OCI-M2 (cell line): ENCODE results near the gene ENPP1.
"Not testable (repeated sequence)": the region's sequence is repeated elsewhere in the genome, so short reads cannot be mapped to it uniquely, and the experiment has no call there.

Source experiments
- DNase-seq: peaks from one replicate; lab custom pipeline; 2025; ENCODE audit not compliant: unreplicated experiment; lab: John Stamatoyannopoulos, UW

ENPP1 gene

GRCh38 chr6:131828080-131828479, 20.3 kb downstream of the ENPP1 start:
- no peak for DNase-seq

DNA sequence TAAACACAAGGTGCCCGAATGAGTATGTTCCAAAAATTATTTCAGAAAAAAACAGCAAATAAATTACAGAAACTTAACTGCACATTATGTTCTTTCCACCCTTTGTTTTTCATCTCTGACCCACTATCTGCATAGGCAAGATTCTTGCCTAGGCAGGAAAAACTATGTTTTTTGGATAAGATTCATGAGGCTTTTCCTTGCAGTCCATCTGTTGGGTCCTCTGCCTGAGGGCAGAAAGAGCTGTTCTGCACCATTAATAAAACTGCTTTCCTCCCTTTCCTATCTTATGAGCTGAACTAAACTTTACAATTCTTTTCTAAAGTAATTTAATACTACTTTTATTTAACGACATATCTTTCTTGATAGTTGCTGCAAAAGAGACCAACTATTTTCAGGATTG, 21.1 kb downstream of the ENPP1 start:
- no peak for DNase-seq

GRCh38 chr6:131831392-131831791, 23.6 kb downstream of the ENPP1 start:
- DNase-seq: no peak

DNA sequence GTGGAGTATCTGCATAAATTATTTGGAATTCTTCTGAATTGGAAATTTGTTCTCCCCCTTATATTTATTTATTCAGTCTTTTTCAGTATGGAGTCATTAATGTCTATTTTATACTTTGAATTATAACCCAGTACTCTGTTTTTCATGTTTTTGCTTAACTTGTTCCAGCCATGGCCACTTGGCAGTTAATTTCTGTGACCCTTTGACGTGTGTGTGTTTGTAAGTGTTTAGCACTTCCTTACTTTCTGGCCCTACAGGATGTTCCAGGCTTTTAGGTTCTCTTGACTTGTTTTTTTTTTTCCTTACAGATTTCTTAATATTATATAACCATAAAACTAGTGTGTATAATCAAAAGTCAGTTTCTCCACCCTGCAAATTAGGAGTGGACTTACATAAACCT, 24.1 kb downstream of the ENPP1 start:
- DNase-seq: no peak

DNA sequence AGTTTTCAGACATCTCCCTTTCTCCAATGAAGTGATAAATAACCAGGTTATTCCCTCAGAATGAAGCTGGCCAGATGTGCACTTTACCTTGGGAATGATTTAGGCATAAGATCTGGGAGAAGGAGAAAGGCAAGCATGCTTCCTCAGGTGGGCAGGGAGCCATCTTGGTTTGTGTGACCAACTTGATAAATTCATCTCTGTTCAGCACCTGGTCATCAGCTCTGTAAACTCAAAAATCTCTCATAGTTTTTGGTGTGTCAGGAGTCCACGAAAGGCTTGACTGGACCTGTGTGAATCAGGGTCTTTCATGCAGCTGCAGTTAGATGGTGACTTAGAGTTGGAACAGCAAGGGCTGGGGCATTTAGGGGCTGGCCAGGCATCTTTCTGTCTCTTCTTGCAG, 24.5 kb downstream of the ENPP1 start:
- DNase-seq: no peak

DNA sequence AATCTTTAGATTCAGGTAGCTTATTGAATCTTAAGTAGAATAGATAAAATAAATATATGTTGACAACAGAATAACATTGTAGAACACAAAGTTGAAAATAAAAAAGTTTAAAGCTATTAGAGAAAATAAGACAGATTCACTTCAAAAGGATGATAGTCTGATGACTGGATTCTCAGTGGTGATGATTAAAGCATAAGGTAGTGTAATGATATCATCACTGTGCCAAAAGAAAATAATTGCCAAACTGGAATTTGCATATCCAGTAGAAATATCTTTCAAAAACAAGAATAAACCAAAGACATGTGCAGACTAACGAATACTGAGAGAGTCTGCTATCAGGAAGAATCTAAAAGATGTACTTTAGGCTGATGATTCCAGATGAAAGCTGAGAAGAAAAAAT, 30.2 kb downstream of the ENPP1 start:
- no peak for DNase-seq

DNA sequence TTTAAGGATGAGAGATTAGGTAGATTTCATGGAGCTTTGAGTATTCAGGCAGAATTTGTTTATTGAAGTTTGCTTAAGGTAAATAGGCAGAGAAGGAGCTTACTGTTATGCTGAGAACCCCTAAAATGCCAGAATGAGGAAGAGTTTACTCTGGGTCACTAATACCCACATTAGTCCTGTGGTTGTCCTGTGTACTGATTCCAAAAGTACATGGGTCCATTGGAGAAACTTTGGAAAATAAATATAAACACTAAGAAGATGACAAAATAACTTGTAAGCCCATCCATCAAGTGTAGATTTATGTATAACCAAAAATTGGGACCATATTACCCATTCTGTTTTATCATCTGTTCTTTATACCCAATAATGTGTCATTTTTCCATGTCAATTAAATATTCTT, 31.6 kb downstream of the ENPP1 start:
- DNase-seq: no peak

- no peak for DNase-seq
These were observed 32.6 kb downstream of the ENPP1 start for GRCh38 chr6:131840441-131840840.

GRCh38 chr6:131840936-131841583, 33.2 kb downstream of the ENPP1 start:
- DNase-seq: no peak

GRCh38 chr6:131843768-131844167, 35.9 kb downstream of the ENPP1 start:
- DNase-seq: no peak

DNA sequence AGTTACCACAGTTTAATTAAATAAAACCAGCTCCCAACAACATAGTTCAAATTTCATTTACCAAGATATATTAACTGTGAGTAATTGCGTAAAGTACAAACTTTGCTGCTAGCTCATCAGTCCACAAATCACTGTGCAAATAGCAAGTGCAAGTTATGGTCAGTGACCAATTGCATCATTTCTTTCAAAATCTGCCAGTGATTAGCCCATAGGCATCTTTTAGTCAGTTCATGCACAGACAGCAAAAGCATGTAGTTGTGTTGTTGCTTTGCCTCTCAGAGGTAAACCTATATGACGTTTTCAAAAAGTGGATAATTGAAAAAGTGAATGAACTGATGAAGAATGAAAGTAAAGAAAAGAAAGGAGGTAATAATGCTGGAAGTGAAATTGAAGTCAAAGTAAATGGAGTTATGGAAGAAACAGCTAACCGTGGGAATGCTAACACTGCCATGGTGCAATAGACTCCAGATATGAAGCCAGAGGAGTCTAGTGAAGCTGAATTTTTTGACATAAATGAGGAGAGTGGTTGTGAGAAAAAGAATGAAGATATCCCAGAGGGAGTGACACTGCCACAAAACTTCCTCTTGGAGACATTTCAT, 36.5 kb downstream of the ENPP1 start:
- DNase-seq: no peak

DNA sequence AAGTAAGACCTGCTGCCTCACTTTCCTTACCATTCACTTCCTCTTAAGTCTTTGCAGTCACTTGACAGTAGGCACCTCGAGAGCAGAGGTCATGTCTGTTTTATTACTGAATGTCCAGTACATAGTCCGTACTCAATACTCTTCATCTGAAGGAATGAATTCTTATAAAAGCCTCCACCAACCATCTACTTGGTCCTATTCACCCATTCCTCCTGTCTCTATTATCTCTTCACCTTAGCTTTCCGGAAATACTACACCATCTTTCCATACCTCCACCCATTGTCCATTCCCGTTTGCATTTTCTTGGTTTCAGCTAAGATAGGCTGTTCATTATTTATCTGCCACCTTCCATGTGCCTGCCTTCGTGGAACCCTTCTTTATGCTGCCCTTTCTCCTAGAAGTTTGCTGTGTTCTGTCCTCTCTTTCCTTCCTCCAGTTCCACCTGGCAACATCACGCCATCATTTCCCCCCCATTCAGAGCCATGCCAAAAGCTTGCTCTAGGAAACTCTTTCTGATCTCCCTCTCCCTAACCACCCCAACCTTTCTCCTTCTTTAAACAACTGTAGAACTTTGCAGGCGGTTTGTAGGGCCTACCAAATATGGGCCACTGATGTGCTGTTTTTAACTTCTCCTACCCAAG, 38.3 kb downstream of the ENPP1 start:
- no peak for DNase-seq

- no peak for DNase-seq
These were observed 39.1 kb downstream of the ENPP1 start for GRCh38 chr6:131846905-131847304.

DNA sequence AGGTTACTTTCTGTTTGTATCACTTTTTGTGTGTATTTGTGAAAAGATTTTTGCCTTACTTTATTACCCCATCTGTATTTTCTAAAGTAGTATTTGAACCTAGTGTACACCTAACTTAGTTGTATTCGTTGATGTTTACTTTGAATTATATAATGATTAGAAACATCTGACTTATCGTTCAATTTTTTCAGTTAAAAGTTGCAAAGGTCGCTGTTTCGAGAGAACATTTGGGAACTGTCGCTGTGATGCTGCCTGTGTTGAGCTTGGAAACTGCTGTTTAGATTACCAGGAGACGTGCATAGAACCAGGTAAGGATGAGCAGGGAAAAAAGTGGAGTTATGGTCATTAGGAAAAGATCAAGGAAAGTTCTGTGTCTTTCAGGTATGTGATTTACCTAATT, 42.0 kb downstream of the ENPP1 start:
- no peak for DNase-seq

DNA sequence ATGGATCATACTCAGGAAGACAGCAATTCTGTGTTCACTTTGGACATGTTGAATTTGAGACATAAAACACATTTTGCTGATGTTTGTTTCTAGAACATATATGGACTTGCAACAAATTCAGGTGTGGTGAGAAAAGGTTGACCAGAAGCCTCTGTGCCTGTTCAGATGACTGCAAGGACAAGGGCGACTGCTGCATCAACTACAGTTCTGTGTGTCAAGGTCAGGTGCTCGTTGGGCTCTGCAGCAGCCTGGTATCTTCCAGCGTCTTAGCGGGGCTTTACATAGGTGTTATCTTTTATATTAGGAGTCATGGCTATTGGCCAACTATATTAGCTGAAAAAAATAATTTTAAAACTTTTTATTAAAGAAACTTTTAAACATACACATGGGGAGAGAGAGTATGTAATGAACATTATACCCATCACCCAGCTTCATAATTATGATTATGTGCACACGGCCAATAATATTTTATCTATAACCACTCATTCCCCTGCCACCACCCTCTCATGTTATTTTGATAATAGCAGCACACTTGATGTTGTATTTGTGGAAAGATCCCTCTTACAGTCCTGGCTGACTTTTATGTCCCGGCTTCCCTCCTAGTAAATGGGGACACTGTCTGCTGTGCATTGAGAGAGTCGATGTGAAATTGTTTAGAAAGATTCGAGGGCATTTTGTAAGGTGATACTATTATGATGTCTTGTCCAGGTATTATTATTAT, 43.4 kb downstream of the ENPP1 start:
- DNase-seq: no peak

GRCh38 chr6:131852200-131852599, 44.4 kb downstream of the ENPP1 start:
- DNase-seq: no peak

DNA sequence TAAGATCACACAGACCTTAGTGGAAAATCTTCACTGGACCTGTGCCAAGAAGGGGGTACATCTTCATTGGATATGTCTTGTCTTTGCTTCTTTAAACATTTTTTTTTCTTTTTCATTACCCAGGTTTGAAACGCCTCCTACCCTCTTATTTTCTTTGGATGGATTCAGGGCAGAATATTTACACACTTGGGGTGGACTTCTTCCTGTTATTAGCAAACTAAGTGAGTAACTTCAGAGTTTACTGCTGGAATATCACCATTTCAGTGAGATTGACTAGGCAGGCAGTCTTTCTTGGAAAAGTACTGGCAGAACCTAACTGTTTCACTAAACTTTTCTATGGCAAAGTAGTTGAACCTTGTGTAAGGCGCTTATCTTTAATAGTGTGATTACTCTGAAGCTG, 47.0 kb downstream of the ENPP1 start:
- DNase-seq: no peak

GRCh38 chr6:131858765-131859415, 51.1 kb downstream of the ENPP1 start:
- no peak for DNase-seq

DNA sequence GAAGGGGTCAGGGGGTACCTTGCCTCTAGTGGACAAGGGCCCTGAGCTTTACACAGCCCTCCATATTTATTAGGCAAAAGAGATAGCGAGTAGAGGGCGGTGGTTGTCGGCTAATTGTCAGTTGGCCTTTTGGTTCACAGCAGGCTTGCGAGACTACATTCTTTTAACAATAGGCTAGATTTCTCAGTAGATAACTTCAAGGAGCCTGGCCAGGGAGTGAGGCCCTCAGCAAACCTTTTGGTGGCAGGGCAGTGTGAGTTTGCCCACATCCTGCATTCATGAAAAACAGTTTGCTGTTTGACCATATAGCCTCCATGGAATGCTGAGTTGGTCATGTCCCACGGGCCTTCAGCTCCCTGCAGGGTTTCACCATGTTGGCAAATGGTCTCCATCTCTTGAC, 51.8 kb downstream of the ENPP1 start:
- not testable (repeated sequence) for DNase-seq

- DNase-seq: no peak
These were observed 53.6 kb downstream of the ENPP1 start for GRCh38 chr6:131861381-131861780.

GRCh38 chr6:131862476-131862875, 54.7 kb downstream of the ENPP1 start:
- DNase-seq: no peak

- no peak for DNase-seq
These were observed 59.9 kb downstream of the ENPP1 start for GRCh38 chr6:131867744-131868143.
